COLO829 (cell line): ENCODE measurements around the gene MUC5AC.
"Not testable (repeated sequence)": the region's sequence is repeated elsewhere in the genome, so short reads cannot be mapped to it uniquely, and the experiment has no call there.

Source experiments
- DNase-seq: peaks from one replicate; pipeline ENCODE4 v3.0.0; 2012; ENCODE audit warnings: low spot score

Gene MUC5AC

GRCh38 chr11:1208394-1209261, 50.9 kb downstream of the MUC5AC start:
- DNase-seq: no peak

GRCh38 chr11:1209371-1210057, 51.8 kb downstream of the MUC5AC start:
- DNase-seq: no peak

- no peak for DNase-seq
Measured at GRCh38 chr11:1211838-1212237, 54.1 kb downstream of the MUC5AC start.

DNA sequence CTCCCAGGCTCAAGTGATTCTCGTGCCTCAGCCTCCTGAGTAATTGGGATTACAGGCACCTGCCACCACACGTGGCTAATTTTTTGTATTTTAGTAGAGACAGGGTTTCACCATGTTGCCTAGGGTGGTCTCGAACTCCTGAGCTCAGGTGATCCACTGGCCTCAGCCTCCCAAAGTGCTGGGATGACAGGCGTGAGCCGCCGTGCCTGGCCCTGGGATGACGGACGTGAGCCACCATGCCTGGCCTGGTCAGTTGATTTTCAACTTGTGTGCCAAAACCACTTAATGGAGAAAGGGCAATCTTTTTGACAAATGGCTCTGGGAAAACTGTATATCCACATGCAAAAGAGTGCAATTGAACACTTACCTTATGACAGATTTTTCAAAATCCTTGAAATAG, 58.1 kb downstream of the MUC5AC start:
- not testable (repeated sequence) for DNase-seq

DNA sequence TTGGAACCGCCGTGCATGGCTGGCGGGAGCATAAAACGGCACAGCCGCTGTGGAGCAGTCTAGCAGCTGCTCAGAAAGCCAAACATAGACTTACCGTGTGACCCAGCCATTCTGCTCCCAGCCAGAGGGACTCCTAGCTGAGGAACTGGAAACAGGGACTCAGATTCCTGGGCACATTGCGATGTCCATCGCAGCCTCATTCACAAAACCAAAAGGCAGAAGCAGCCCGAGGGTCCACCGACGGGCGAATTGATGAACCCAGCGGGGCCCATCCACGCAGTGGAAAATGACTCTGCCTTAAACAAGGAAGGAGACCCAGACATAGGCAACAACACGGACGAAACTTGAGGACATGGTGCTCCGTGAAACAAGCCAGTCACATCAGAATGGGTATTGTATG, 59.4 kb downstream of the MUC5AC start:
- DNase-seq: no peak

DNA sequence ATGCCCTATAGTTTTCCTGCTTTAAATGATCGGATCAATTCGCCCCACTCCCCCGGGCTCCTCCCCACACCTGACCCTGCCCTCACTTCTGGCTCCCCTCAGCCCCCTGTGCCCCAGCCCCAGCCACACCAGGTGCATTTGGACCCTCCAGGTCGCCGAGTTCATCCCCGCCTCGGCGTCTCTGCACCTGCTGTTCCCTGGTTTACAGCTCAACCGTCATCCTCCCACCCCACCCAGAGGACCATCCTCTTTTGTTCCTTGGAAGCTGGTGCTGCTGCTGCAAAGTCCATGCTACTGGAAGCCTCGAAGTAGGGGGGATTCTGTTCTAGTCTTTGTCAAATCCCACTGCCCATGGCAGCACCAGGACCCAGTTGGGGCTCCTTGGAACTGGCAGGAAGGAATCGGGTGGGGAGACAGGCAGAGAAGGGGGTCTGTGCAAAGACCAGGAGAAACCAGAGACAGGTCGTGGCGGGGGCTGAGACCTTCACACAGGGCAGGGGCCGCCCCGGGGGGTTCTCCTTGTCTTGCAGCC, 60.6 kb downstream of the MUC5AC start:
- no peak for DNase-seq

GRCh38 chr11:1218788-1219445, 61.2 kb downstream of the MUC5AC start:
- DNase-seq: no peak

GRCh38 chr11:1219446-1219833, 61.7 kb downstream of the MUC5AC start:
- DNase-seq: no peak

GRCh38 chr11:1219834-1220815, 62.4 kb downstream of the MUC5AC start:
- DNase-seq: no peak

DNA sequence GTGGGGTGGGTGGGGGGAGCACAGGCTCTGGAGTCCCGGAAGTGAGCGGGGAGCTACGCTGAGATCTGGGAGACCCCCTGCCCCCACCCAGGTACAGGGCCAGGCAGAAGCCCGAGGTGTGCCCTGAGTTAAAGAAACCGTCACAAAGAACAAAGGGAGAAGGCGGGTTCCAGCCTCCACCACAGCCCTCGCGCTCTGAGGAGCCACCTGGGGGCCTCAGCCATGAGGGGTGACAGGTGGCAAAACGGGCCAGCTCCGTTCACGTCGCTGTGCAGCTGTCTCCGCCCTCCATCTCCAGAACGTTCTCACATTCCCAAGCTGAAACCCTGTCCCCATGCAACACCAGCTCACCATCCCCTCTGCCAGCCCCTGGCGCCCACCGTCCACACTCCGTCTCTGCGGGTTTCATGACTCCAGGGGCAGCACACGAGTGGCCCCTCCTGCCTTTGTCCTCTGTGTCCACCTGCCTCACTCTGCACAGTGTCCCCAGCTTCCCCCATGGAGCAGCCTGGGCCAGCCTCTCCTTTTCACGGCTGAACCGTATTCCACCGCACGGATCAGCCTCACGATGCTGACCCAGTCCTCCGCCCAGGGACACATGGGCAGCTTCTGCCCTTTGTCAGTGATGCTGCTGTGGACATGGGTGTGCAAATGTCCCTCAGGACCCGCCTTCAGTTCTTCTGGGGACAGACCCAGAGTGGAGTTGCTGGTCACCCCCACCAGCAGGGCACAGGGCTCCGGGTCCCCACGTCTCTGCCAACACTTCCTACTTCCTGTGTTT, 63.4 kb downstream of the MUC5AC start:
- no peak for DNase-seq

DNA sequence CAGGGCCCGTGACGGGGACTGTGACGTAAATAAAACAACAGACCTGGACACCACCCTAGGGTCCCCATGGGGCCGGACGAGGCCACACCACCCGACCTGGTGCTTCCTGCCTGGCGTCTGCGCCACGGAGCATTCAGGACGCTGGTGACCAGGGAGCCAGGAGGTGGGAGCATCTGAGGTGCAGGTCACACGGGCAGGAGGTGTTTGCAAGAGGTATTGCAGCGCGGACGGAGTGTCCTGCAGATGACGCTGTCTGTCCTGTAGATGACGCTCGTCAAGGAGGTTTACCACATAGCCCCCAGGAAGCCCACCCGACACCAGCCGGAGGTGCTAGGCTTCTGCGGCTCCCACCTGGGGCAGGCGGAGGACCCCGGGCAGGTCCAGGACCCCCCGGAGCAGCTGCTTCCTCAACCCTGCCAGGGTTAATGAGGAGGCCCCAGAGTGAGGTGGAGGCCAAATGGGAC, 64.1 kb downstream of the MUC5AC start:
- no peak for DNase-seq

DNA sequence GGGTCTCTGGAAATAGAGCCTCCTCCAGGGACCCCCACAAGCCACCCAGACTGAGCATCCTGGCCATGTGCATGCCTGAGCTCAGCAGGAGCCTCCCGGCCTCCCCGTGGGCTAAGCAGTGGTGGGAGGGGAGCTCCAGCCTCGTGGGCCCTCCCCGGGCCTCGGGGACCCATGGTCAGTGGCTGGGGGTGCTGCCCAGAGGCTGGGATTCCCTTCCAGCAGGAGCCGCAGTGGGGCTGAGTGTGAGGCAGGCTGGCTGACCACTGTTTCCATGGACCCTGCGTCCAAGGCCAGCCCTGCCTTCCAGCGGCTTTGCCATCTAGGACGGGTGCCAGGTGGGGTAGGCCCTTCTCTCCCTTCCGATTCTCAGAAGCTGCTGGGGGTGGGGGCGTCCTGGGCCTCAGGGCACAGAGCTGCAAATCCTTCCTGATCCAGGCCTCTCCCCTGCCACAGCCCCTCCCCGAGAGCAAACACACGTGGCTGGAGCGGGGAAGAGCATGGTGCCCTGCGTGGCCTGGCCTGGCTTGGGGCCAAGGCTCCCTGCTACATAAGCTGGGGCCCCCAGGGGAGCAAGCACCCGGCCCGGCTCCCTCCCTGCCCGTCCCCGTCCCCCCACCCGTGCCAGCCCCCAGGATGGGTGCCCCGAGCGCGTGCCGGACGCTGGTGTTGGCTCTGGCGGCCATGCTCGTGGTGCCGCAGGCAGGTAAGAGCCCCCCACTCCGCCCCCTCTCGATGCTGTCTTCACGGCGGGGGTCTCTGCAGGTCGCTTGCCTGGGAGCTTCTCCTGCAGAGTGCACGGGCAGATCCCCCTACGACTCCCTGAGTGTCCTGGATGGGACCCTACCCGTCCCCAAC, 65.0 kb downstream of the MUC5AC start, which contains the start of gene MUC5B:
MUC5B (plus strand) TSS at position 576 of the 855 bp plus-strand sequence; CDS start at position 634, 58 bp downstream.
- no peak for DNase-seq

GRCh38 chr11:1223346-1224110, 65.8 kb downstream of the MUC5AC start:
- no peak for DNase-seq

GRCh38 chr11:1224111-1224490, 66.3 kb downstream of the MUC5AC start:
- DNase-seq: no peak

GRCh38 chr11:1224491-1225385, 67.0 kb downstream of the MUC5AC start:
- peak; percentile 88 for DNase-seq

DNA sequence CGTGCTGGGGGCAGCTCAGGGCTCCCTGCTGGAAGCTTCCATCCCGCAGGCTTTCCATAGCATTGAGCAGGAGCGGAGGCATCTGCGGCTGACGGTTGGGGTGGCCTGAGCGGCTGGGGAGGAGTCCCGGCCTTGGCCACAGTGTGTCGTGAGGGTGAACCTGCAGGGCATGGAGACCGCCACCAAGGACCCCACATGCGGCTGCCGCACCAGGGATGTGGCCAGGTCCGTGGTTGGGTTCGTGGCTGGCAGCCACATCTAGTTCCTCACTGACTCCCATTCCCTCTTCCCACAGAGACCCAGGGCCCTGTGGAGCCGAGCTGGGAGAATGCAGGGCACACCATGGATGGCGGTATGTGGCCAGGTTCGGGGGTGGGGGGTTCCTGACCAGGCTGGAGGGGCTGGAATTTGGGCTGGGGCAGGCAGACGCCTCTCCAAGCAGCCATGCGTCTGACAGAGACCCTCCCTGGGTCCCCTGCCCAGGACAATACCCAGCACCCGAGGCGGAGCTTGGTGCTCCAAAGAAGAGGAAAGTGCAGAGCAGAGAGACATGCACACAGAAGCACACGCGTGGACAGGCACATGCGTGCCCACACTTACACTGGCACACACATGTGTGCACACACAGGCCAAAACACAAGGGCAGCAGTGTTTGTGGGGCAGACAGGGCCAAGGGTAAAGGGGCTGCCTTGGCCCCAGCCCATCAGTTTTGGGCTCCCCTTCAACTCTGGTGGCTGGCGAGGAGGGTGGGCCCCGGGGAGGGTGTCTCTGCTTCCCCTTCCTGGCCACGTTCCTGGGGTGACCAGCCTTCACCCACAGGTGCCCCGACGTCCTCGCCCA, 67.9 kb downstream of the MUC5AC start:
- DNase-seq: no peak
